NK-92 (cell line): ENCODE measurements around the gene COL6A5.
"Not testable (repeated sequence)": the region's sequence is repeated elsewhere in the genome, so short reads cannot be mapped to it uniquely, and the experiment has no call there.

Experiments used
- DNase-seq: peaks from one replicate; lab custom pipeline; 2025; ENCODE audit not compliant: unreplicated experiment; lab: John Stamatoyannopoulos, UW

Gene COL6A5

DNA sequence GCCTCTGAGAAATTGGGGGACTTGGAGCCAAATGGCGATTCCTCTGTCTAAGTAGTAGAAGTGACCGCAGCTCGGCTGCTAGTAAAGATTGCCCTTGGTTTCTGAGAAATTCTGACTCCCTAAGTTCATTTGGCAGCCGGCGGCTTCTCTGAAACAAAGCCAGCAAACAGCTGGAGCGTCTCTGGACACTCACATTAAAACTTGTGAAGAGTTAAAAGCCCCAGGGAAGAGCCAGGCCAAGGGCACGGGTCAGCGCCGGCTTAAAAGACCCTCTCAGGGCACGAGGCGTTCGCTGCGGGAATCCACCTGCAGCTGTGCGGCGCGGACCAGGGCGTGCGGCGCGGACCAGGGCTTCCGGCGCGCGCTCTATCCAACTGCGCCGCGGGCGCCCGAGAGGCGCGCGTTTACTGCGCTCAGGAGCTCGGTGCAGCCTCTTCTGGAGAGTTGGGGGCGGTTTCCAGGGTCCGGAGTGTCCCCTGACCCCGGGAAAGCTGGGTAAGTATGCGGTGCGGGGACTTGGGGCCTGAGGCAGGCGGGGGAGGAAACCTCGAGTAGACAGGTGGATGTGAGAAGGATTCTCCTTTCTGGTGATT lies at the start of gene COL6A5:
Gene COL6A5 (plus strand): TSS at position 186 of the 593 bp plus-strand sequence. CDS start 27,967 bp downstream, outside the sequence.
- DNase-seq = no peak

DNA sequence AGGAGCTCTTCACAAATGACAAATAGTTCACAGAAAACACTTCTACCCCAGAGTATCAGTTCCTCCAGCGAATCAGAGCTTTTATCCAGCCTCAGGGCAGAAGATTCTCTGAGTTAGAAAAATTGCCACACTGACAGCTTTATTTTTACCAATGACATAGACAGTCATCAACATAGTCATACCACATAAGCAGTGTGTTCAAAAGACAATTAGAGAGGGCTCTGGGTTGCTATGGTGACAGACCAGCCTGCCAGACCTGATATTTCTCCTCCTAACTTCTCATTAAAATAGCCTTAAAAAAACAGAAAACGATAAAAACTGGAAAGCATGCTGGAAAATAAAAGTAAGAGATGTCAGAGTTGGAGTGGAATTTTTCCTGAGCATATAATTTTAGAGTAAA lies 45.9 kb upstream of the COL6A5 start:
- DNase-seq = no peak

GRCh38 chr3:130300888-130301287 lies 44.6 kb upstream of the COL6A5 start:
- no peak for DNase-seq

DNA sequence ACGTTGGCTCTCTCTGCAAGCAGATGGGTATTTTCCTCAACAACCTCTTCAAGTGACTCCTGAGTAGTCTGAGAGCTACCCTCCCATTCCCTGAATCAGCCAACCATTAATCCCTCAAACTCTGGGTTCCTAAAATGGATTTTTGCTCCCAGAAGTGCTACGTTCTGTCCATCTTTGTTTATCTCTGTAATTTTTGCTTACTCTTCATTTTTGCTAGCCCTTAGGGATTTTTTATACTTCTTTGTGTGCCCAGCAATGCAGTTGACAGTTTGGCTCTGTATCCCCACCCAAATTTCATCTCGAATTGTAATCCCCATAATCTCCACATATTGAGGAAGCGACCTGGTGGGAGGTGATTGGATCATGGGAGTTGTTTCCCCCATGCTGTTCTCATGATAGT lies 35.4 kb upstream of the COL6A5 start:
- no peak for DNase-seq

DNA sequence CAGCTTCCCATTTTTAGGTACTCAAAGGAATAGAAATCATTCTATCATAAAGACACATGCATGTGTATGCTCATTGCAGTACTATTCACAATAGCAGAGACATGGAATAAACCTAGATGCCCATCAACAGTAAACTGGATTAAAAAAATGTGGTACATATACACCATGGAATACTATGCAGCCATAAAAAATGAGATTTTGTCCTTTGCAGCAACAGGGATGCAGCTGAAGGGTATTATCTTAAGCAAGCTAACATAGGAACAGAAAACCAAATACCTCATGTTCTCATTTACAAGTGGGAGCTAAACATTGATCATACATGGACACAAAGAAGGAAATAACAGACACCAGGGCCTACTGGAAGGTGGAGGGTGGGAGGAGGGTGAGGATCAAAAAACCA lies 33.1 kb upstream of the COL6A5 start:
- DNase-seq = no peak

- no peak for DNase-seq
Measured at GRCh38 chr3:130316169-130316568, 29.3 kb upstream of the COL6A5 start.

DNA sequence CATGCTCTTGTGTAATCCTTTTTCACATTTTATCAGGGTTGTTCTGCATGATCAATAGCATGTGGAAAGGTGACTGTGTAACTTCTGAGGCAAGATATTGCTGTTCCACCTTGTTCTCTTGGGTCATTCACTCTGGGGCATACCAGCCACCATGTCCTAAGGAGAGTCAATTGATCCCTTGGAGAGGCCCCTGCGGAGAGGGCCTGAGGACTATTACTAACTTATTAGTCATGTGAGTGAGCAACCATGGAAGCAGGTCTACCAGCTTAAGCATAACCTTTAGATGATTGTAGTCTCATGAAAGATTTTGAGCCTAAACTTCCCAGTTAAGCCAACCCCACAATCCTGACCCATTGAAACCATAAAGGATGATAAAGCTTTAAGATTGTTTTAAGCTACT lies 22.0 kb upstream of the COL6A5 start:
- no peak for DNase-seq

DNA sequence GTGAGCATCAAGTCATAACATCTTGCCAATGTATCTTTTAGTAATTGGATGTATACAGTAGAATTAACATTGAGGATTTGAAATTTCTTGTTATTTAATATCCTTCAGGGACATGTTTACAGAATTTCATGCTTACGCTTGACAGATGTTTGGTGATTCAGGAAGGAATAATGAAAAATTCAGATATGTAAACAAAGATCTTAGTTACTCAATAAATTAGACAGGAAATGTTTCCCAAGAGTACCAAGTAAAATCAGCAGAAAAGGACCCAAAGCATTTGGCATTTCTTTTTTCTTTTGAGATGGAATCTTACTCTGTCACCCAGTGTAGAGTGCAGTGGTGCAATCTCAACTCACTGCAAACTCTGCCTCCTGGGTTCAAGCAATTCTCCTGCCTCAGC lies 4.7 kb upstream of the COL6A5 start:
- DNase-seq = no peak

DNA sequence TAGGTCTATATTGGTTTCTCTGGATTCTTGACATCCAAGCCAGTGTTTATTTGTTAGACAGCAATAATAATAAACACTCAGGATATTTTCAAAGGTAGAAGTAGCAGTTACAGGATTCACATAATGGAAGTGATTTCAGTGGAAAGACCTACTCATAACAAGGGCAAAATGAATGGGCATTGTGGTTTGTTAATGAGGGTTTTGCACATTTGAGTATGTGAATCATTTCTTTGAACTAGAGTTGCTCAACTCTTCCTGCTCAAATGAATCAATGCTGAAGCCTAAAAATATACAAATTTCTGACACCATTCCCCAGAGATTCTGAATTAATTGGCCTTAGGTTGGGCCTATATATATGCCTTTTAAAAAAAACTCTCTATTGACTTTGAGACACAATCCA lies 4.1 kb upstream of the COL6A5 start:
- DNase-seq = no peak

DNA sequence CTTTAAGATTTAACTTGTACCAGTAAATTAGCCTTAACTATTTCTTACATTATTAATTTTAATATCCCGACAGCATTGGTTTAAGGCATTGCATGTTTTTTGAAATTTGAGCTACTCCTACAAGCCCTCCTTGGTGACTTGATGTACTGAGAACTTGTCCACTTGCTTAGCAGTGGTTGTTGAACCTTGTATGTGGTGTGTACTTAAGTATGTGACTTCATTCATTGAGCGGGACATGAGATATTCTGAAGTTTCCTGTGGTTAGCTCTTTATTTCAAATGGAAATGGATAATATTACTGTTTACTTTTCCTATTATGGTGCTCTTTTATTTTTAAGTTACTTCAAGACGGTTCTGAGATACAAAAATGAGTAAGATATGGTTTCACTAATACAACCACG lies 3.6 kb upstream of the COL6A5 start:
- no peak for DNase-seq

- no peak for DNase-seq
Measured at GRCh38 chr3:130342821-130343661, 2.4 kb upstream of the COL6A5 start.

GRCh38 chr3:130348258-130348657 lies 2.8 kb downstream of the COL6A5 start:
- not testable (repeated sequence) for DNase-seq

GRCh38 chr3:130354430-130354829 lies 9.0 kb downstream of the COL6A5 start:
- DNase-seq = no peak

GRCh38 chr3:130374033-130374432 lies 28.6 kb downstream of the COL6A5 start:
- no peak for DNase-seq

- DNase-seq = no peak
Measured at GRCh38 chr3:130374908-130375307, 29.4 kb downstream of the COL6A5 start.

GRCh38 chr3:130377960-130378676 lies 32.6 kb downstream of the COL6A5 start:
- DNase-seq = no peak

DNA sequence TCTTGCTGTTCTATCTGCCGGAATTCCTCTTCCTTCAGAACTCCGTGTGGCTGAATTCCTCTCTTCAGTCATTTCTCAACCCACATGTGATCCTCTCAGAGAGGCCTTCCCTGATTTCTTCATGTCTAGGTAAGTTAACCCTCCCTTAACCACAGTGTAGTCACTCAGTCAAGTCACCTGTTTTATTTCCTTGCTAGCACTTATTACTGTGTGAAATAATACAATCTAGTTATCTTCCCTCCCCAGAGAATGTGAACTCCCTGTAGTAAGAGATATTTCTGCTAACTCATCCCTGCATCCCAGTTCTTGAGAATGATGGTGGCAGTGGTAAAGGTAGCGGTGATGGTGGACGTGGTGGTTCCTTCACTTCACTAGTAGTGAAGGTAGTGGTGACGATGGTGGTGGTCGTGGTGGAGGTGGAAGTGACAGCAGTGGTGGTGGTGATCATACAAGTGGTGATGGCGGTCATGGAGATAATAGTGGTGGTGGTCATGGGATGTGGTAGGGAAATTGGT lies 33.3 kb downstream of the COL6A5 start:
- no peak for DNase-seq

DNA sequence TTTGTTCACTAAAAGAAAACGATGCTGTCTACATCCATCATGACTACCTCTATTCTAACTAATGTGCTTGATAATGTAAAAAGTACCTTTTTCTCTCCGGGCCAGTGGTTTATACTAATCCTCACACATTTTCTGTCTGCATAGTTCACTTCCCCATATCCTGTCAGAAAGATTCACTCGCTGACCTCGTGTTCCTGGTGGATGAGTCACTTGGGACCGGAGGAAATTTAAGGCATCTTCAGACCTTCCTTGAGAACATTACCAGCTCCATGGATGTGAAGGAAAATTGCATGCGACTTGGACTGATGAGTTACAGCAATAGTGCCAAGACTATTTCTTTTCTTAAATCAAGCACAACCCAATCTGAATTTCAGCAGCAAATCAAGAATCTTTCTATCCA lies 33.8 kb downstream of the COL6A5 start:
- DNase-seq = no peak

DNA sequence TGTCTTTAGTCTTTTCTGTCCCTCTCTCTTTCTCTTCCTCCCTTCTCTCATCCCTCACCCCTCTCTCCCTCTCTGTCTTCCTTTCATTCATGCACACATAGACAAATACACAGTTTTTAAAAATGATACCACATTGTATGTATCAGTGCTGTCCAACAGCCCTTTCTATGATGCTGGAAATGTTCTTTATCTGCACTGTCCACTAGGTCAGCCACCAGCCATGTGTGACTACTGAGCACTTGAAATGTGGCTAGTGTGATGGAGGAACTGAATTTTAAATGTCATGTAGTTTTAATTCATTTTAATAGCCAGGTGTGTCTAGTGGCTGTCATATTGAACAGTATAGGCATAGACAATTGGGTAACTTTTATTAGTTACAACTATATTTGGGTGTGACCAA lies 34.9 kb downstream of the COL6A5 start:
- DNase-seq = no peak

DNA sequence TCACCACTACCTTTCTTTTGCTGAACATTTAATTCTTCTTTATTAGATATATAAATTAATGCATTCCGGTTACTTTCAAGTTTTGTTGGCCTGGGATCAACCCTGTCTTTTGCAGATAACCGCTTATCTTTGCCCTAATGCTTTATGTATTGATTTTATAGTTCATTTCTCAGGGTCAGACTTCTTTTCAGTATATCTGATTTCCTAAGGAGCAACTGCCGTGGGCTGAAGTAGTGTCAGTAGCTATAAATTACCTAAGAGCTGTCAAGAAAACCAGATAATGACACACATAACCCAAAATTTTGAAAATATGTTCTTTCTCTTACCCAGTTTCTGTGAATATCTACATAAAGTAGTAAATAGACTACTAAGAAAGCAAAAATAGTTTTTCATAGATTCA lies 38.0 kb downstream of the COL6A5 start:
- DNase-seq = no peak

- no peak for DNase-seq
Measured at GRCh38 chr3:130384476-130385025, 39.1 kb downstream of the COL6A5 start.
